GM21526 (cell line): Measurements from ENCODE around the gene PTPRN2.

Experiments used
- ATAC-seq: cut with Tn5 transposase; IDR thresholded peaks from one replicate; pipeline ENCODE4 v1.9.1; 2021; ENCODE audit warnings: moderate library complexity; ENCODE audit not compliant: unreplicated experiment, low FRiP score

The PTPRN2 gene

GRCh38 chr7:158003441-158004122, 584.0 kb downstream of the PTPRN2 start:
- no peak for ATAC-seq

GRCh38 chr7:158002486-158003080, 585.0 kb downstream of the PTPRN2 start:
- no peak for ATAC-seq

DNA sequence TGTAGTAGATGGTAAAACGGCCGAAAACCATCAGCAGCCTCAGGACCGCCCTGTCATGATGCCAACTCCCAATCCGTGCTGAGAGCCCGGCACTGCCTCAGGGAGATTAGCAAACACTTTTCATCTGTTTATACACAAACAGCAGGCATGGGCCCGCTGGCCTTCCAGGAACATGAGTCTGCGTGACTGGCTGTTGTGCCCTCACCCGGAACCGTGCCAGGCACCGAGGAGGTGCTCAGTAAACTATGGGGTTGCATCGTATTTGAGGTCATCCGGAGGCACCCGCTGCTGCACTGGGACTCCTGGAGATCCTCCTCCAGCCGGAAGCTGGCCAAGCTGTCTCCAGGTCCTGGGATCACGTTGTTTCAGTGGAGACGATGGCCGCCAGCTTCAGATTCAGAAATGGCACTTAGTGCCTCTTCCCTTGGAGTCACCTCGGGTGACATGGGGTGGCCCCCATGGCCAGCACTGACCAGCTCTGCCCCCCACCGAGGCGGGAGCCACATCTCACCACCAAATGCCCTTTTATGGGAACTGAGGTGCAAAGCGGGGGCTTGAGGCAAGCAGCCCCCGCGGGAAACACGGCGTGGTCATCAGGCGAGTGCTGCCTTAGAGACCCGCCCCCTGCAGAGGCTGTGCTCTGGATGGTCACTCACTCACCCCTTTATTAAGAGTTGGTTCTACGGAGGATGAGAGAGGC, 585.9 kb downstream of the PTPRN2 start:
- no peak for ATAC-seq

GRCh38 chr7:158001003-158001402, 586.6 kb downstream of the PTPRN2 start:
- ATAC-seq, result no peak

DNA sequence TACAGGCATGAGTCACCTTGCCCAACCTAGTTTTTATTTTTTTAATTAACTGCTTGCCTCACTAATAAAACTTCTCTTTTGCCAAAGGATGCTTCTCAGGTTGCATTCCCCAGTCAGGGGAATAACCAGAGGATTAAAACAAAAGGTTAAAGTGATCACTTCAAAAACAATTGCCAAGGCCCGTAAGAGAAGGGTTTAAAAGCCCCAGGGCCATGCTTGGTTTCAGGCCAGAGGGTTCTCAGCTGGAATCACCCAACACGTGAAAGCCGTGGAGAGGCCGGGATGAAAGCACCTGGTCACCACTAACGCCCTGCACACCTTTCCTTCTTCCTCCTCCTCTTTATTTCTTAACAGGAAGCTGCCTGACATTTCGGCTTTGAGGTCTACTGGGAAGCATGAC, 587.5 kb downstream of the PTPRN2 start:
- ATAC-seq, result no peak

DNA sequence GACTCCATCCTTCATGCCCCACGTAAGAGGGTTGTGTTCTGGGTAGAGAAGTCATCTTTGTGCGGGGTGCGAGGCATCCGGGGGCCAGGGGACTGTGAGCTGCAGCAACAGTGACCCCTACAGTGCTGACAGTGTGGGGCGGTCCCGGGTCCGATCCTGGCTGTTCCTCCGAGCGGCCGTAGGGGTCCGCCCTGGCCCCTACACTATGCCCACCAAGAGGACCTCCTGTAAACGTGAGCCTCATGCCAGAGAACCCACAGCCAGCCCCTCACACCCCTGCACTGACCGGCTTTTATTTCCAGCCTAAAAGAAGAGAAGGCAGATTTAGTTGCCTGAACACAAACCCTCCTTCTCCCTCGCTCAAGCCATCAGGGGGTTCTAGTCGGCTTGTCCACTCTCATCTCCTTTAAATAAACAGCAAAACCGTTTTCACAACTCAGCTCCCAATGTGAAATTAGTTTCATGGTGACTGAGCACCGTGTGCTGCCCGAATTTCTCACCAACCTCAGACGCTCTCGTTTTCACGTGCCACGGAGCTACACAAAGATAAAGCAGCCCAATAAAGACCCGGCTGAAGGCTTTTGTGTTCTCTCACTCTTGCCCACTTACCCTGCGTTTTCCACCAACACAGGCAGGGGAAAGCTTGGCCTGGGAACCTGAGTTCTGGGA, 588.6 kb downstream of the PTPRN2 start:
- no peak for ATAC-seq

- ATAC-seq, result no peak
These were observed 590.2 kb downstream of the PTPRN2 start for GRCh38 chr7:157997471-157997870.

DNA sequence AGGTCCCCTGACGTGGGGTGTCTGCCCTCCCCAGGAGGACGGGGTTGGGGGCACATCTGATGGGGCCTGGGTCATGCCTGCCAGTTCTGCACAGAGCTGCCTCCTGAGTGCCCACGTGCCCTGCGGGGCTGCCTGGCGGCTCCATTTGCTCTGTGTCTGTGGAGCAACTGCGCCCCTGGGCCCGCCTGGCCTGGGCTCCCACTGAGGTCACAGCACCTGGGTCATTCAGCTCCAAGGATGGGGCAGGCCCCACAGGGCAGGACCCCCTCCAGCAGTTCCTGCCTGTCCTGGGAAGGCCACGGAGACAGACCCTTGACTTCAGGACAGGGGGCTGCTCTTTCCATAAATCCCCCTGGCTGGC, 590.6 kb downstream of the PTPRN2 start:
- no peak for ATAC-seq

DNA sequence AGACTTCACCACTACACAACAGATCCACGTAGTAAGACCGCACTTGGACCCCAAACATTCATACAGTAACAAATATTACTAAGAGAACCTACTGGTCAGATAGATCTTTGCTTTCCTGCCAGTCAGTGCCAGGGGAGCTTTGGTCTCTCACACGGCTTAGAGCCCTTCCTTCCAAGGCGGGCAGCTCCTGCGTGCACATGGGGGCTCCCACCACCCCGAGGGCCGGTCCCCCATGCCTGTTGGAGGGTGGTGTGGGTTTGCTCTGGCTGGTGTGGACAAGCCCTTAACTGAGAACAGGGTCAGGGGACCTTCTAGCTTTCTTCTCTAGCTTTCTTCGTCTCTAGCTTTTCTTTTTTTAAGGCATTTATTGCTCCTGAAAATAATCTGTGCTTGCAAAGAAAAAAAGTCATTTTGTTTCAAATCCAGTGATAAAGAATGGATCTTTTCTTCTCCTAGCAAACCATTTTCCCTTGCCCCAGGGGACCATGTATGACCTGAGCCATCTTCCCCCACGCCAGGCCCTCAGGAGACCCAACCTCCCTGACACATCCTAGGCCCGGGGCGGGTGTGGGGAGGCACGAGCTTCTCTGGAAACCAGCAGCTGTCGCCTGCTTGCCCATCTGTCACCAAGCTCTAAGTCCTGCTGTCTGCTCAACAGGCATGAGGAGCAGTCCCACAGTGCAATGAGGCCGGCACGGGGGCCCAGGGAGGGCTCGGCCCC, 591.1 kb downstream of the PTPRN2 start:
- ATAC-seq, result no peak

GRCh38 chr7:157995815-157996214, 591.8 kb downstream of the PTPRN2 start:
- no peak for ATAC-seq

- no peak for ATAC-seq
These were observed 593.3 kb downstream of the PTPRN2 start for GRCh38 chr7:157994319-157994718.

- ATAC-seq, result no peak
These were observed 594.1 kb downstream of the PTPRN2 start for GRCh38 chr7:157993406-157994105.

GRCh38 chr7:157992511-157993160, 595.0 kb downstream of the PTPRN2 start:
- ATAC-seq, result no peak

DNA sequence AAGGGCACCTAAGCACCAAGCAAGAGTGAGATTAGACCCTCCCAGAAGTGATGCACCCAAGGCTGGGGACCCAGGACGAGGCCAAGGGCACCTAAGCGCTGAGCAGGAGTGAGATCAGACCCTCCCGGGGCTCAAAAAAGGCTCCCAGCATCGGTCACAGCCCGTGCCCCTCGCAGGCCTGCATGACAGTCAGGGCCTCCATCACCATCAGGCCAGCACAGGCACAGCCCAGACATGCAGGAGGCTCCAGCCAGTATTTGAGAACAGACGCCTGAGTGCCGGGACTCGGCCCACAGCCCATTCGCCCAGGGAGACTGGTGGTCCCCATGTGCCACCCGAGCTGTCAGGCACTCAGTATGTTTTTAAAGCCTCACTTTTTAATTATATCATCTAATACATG, 595.9 kb downstream of the PTPRN2 start:
- ATAC-seq, result no peak

GRCh38 chr7:157991351-157991750, 596.3 kb downstream of the PTPRN2 start:
- ATAC-seq, result no peak

- no peak for ATAC-seq
These were observed 596.8 kb downstream of the PTPRN2 start for GRCh38 chr7:157990881-157991250.

GRCh38 chr7:157990226-157990880, 597.3 kb downstream of the PTPRN2 start:
- no peak for ATAC-seq

DNA sequence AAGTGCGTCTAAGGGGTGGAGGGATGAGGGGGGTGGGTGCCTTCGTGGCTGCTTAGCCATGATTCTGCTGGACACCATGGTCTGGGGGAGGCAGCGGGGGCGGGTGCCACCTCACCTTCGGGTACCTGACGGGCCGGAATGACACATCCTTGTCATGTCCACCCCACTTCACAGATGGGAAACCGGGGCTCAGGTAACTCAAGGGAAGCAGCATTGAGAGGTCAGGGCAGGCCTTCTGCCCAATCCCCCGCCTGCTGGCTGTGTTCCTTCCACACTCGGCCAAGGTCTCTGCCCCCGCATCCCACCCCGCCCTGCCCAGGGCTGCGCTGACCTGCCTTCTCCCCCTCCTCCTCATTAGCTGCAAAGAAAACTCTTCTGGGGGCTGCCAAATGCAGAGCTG, 598.0 kb downstream of the PTPRN2 start:
- ATAC-seq, result no peak

DNA sequence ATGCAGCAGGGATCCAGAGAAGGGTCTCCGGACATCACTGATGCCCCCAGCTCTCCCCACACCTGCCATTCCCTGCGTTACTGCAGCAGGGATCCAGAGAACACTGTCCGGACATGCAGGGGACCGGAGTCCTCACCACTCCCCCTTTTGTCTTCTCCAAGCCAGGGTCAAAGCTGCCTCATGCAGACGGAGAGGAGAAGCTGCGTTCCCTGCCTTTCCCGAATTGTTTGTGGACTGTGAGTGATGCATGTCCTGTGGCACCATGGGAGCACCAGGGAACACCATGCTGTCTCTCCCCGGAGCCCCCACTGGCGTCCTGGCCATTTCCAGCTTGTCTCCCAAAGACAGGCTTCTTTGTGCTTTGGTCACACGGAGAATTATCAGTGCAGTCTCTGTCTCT, 599.7 kb downstream of the PTPRN2 start:
- no peak for ATAC-seq
